GM19240 (cell line): ENCODE results near the gene ZC2HC1C.
A peak's percentile ranks its signal among the peaks of the same experiment; 100 is the strongest.

Experiments
- DNase-seq: peaks from one replicate; pipeline ENCODE4 v3.0.0; 2011; ENCODE audit warnings: low spot score; ENCODE audit not compliant: insufficient read length

Gene ZC2HC1C

DNA sequence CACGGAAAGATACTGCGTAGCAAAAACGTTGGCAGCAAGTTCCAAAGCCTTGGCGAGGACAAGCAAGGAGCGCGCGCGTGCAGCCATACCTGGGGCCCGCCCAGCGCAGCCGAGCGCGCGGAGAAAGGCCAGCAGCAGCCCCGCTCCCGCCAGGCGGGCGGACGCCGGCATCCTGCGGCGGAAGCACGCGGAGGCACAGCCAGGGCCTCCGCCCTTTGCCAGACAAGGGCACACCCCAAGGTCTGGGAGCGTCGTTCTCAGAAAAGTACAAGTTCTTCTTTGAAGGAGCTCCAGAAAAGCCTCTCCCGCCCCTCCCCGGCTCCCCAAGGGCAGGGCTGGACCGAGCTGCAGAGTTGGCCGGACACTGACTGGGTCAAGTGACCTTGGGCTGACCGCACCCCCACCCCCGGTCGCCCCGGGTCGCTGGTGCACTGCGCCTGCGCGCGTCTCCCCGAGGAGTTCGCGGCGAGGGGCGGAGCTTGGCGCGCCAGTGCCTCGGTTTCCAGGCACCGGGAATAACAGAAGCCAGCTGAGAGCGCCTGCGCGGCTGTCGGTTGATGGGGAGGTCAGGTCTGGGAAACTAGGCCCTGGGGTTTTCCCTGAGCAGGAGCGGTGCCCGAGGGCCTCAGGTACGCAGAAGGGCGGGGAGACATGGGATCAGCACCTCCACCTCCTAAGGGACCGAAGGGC, at the start of gene ZC2HC1C:
TSS of gene ZC2HC1C (plus strand) at position 521 of the 690 bp plus-strand sequence. CDS start 933 bp downstream, outside the sequence.
- DNase-seq, result peak; percentile 46

GRCh38 chr14:75022655-75023054, 46.8 kb upstream of the ZC2HC1C start:
- no peak for DNase-seq

DNA sequence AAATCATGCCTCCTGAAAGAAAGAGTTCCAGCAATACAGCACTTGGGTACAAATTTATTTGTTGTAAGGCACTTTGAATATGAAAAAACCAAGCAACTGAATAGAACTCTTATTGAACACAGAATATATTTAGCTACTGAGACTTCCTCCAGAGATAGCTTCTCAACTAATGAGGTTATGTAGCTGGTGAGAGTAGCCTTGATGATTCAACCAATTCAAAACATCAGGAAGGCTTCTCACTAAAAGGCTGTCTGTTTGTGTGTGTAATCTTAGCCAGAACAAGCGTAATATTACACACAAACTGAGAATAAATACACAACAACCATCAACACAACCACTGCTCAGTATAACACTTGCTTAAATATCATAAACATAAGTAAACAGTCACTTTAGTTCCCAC, 46.3 kb upstream of the ZC2HC1C start:
- DNase-seq, result no peak

- DNase-seq, result no peak
These were observed 44.4 kb upstream of the ZC2HC1C start for GRCh38 chr14:75025082-75025481.

GRCh38 chr14:75025876-75026275, 43.6 kb upstream of the ZC2HC1C start:
- no peak for DNase-seq

DNA sequence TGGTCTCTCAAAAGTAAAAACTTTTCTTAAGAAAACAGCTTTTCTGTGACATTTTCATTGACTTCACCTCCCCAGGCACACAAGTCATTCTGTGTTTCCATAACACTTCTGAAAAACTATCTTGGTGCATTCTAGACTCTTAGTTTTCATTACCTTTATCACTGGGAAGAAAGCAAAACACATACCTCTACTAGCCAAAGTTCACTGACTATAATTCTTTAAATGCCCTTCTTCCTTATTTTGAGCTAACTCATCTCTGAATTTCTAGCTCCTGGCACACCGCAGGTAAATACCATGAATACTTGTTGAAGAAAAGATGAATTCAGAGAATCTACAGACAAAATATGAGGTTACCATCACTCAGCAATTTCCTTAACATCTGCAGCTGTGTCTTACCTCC, 39.3 kb upstream of the ZC2HC1C start:
- DNase-seq, result no peak

DNA sequence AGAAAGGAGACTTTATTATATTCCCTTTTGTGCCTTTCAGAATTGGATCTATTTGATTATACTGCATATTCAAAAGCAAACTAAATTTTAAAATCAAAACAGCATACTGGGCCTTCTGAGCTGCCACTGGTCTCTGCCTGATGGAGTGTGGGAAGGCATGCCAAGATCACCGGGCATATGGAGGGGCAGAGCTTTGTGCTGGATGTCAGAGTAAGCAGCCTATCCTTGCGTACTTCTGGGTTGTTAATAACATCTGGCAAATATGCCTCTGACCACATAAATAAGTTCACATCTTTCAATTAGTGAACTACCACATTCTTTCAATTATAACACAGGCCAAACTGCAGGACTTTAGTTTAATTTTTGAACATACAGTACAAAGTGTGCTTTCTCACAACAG, 36.5 kb upstream of the ZC2HC1C start:
- no peak for DNase-seq

DNA sequence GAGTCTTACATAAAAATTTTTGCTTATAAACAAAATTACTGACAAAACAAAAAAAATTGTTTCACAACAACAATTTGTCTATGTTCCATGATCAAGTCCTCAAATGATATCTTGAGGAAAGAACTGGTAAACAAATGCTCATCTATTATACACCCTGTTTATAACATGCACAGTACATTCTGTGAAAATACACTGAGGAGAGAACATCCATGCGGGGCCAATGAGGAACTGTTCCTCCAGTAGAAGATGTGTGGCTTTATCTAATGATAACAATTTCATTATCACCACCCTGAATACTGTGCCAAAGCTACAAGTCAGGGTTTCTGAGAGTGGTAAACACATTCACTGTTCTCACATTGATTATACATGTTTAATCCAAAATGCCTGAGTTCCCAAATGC, 28.9 kb upstream of the ZC2HC1C start:
- no peak for DNase-seq

DNA sequence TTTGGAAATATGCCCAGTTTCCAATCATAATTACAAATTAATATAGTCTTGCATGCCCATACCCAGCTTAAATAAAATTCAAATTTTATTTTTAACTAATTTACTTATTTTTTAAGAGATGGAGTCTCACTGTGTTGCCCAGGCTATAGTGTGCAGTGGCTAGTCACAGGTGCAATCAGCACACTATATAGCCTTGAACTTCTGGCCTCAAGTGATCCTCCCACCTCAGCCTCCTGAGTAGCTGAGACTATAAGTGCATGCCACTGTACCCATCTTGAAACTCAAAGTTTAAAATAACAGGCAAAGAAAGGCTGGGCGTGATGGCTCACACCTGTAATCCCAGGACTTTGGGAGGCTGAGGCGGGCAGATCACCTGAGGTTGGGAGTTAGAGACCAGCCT, 28.5 kb upstream of the ZC2HC1C start:
- DNase-seq, result no peak

DNA sequence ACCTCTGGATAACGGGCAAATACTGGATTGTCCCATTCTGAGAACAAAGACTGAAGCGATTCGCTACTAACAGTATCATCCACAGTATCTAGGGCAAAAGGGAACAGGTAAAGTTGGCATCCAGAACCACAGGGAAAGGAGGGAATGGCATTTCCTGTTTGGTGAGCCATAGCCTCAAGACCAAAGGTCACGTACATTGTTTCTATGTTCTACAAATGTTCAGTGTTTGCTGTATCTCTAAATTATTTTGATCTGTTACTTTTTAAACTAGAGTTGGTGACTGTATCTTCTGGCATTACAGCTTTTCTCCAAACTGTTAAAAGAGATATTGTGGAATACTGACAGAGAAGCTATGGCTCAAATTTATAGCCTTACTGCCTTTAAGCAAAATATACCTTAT, 27.8 kb upstream of the ZC2HC1C start:
- no peak for DNase-seq

DNA sequence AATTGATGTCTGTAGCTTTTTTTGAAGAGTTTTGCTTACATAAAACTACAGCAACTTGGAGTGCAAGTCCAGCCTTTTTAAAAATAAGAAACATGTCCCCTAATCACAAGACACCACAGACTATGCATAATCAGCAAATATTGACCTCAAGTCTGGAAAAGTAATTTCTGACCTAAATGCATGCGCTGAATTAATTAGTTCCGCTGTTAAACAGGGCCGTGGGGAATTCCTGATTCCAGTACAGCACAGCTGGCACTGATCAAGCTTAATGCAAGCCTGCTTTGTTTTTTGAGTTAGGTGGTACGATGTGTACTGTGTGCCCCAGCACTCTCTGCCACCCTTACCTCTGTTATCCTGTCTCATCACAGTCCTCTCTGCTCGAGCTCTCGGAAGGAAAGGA, 27.4 kb upstream of the ZC2HC1C start:
- no peak for DNase-seq

DNA sequence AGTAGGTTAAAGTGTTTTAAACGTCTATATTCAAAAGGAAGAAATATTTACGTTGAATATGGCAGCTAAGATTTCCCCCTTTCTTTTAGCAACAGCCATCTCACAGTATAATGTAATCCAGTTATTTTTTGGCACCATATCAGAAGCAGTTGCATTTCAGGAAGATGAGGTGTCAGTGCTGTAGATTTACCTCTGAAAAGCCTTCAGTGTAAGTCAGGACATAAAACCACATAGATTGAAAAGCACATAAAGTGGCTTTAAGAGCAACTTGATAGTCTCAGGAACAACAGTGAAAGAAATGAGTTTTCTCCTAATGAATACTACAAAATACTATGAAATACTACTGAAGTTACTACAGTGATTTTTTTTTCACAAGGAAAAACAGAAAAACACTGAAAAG, 25.1 kb upstream of the ZC2HC1C start:
- no peak for DNase-seq

DNA sequence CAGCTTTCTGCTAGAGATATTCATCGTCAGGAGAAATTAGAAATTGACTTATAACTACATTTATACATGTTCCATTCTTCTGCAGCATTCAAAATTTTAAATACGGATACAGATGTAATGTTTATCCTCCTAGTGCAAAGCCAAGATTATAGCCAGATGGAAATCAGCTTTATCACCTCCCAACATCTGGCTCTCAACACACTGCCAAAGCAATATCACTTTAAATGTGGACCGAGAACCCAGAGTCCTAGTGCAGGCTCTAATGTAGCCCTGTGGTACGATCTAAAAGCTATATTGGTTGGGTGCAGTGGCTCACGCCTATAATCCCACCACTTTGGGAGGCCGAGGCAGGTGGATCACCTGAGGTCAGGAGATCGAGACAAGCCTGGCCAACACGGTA, 24.7 kb upstream of the ZC2HC1C start:
- no peak for DNase-seq

GRCh38 chr14:75046275-75046674, 23.2 kb upstream of the ZC2HC1C start:
- no peak for DNase-seq

DNA sequence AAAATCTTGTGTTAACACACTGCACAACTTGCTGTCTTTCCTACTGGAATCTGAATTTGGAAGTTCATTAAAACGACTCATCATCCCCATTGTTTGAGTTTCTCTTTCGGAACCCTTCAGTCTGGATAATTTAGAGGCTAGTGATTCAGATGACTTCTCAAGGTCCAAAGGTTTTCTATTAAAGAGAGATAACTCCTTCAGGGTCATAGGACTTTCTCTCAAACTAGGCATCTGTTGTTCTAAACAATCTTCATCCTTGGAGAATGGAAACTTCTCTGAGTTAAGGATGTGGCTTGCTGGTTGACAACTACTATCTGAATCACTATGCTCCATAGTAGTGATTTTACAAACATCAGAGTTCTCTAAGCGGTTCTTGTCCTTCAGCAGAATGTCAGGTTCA, 22.5 kb upstream of the ZC2HC1C start:
- DNase-seq, result no peak

GRCh38 chr14:75047506-75047905, 21.9 kb upstream of the ZC2HC1C start:
- no peak for DNase-seq

DNA sequence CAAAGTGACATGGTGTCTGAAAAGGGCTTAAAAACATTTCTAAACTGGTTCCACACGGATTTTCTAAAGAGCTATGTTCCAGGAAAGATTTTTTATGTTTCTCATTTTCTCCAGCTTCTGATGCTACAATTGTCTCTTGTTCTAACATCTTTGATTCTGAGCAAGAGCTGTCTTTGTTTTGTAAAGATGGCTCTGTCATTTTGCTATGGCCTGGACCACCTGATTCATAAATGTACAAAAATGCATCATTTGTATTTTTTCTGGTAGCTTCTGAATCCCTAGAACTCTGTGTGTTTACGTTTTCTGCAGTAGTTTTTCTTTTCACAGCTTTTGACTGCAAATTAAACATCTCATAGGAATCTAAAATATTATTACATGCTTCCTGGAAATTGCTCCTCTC, 21.3 kb upstream of the ZC2HC1C start:
- DNase-seq, result no peak

DNA sequence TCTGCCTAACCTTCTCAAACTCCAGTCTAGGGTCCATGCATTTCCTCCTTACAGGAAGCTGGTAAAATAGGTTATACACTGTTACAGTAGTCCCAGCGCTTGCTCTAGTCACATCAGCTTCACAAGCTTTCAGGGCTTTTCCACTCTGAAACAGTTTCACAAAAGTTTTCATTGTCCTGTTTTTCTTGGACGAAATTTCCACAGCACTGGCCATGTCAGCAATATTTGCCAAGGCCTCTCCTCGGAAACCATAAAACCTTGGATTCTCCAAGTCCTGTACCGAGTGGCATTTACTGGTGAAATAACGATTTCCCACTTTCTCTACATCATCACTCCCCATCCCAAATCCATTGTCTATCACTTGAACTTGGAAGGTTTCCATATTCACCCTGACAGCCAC, 20.3 kb upstream of the ZC2HC1C start:
- no peak for DNase-seq

- DNase-seq, result no peak
These were observed 19.7 kb upstream of the ZC2HC1C start for GRCh38 chr14:75049731-75050201.

GRCh38 chr14:75050852-75051555, 18.4 kb upstream of the ZC2HC1C start, which contains the start of gene MLH3:
TSS of gene MLH3 (minus strand) at chr14:75051467. CDS start at chr14:75049655, 1,812 bp downstream.
- DNase-seq, result peak; percentile 48

DNA sequence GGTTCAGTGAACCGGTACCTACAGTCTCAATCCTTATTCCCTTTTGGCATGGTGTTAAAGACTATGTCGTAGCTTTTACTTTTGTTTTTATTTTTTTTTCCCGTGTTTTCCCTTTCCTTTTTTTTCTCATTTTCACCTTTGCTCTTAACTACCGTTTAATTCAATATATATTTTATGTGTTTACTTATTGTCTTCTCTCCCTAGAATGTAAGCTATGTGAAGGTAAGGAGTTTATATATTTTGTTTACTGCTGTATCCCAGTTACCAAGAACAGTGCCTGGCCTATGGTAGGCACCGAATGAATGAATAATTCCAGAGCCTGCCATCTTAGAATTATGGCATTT, 17.9 kb upstream of the ZC2HC1C start:
- DNase-seq, result no peak

GRCh38 chr14:75053396-75054291, 15.8 kb upstream of the ZC2HC1C start:
- no peak for DNase-seq
